GM23338 (cell line): ENCODE results near the gene GALNT1.
"Not testable (repeated sequence)": the region's sequence is repeated elsewhere in the genome, so short reads cannot be mapped to it uniquely, and the experiment has no call there.

ENCODE experiments used
- CREB1 ChIP-seq: fragments of 250-450 bp; sonication (Bioruptor Pico); IDR thresholded peaks from 2 replicates; pipeline ENCODE4 v1.5.0; 2020; ENCODE audit warnings: low read depth, mild to moderate bottlenecking, moderate library complexity
- EZH2 ChIP-seq: fragments of 200-600 bp; sonication (generic); IDR thresholded peaks from one replicate; pipeline ENCODE4 v1.8.0; 2017; ENCODE audit warnings: antibody characterized with exemption, mild to moderate bottlenecking, low read depth; ENCODE audit not compliant: unreplicated experiment
- EZH2phosphoT487 ChIP-seq: fragments of 200-600 bp; sonication (generic); IDR thresholded peaks from one replicate; pipeline ENCODE4 v1.8.1; 2018; ENCODE audit warnings: antibody characterized with exemption; ENCODE audit not compliant: unreplicated experiment
- JUNB ChIP-seq: IDR thresholded peaks from one replicate; pipeline ENCODE4 v1.6.1; 2016; ENCODE audit warnings: antibody characterized with exemption; ENCODE audit not compliant: unreplicated experiment
- POLR2AphosphoS5 ChIP-seq: IDR thresholded peaks from 2 replicates; pipeline ENCODE4 v1.6.1; 2016; ENCODE audit warnings: antibody characterized with exemption, low read depth
- STAT1 ChIP-seq: IDR thresholded peaks from one replicate; pipeline ENCODE4 v1.6.1; 2016; ENCODE audit warnings: antibody characterized with exemption; ENCODE audit not compliant: unreplicated experiment
- ZNF114 ChIP-seq: fragments of 250-450 bp; sonication (Bioruptor Pico); IDR thresholded peaks from 2 replicates; pipeline ENCODE4 v1.5.0; 2020; ENCODE audit warnings: mild to moderate bottlenecking, moderate library complexity
- TF ChIP-seq, protein P1 (sequence below), 2 experiments: fragments of 200-600 bp in 1 of 2; sonication (generic) in 1 of 2; conservative IDR thresholded peaks; 2 replicates each; pipeline versions ENCODE4 v1.5.1 to v1.6.1; 2016 to 2017; ENCODE audit warnings: antibody characterized with exemption in 2 of 2, low read depth in 2 of 2, mild to moderate bottlenecking in 2 of 2, moderate library complexity in 1 of 2
- TF ChIP-seq, protein P2 (sequence below): IDR thresholded peaks from one replicate; pipeline ENCODE4 v1.6.1; 2018; ENCODE audit warnings: antibody characterized with exemption; ENCODE audit not compliant: unreplicated experiment
- TF ChIP-seq, protein P3 (sequence below): fragments of 250-450 bp; sonication (Bioruptor Pico); IDR thresholded peaks from 2 replicates; pipeline ENCODE4 v1.5.0; 2020; ENCODE audit warnings: mild to moderate bottlenecking, moderate library complexity
- TF ChIP-seq, protein P4 (sequence below): IDR thresholded peaks from 2 replicates; pipeline ENCODE4 v1.6.1; 2016; ENCODE audit warnings: antibody characterized with exemption

DNA sequence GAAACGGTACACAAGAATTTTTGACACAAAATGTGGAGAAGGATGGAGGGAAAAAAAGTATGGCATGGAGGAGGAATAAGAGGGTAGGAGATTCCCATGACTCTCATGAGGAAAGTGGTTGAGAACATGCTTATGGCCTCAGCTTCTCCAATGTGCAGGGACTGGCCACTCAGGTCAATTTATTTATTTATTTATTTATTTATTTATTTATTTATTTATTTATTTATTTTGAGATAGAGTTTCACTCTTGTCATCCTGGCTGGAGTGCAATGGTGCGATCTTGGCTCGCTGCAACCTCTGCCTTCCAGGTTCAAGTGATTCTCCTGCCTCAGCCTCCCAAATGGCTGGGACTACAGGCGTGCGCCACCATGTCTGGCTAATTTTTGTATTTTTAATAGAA lies 26.0 kb upstream of the GALNT1 start:
- TF ChIP-seq, protein P1, sequence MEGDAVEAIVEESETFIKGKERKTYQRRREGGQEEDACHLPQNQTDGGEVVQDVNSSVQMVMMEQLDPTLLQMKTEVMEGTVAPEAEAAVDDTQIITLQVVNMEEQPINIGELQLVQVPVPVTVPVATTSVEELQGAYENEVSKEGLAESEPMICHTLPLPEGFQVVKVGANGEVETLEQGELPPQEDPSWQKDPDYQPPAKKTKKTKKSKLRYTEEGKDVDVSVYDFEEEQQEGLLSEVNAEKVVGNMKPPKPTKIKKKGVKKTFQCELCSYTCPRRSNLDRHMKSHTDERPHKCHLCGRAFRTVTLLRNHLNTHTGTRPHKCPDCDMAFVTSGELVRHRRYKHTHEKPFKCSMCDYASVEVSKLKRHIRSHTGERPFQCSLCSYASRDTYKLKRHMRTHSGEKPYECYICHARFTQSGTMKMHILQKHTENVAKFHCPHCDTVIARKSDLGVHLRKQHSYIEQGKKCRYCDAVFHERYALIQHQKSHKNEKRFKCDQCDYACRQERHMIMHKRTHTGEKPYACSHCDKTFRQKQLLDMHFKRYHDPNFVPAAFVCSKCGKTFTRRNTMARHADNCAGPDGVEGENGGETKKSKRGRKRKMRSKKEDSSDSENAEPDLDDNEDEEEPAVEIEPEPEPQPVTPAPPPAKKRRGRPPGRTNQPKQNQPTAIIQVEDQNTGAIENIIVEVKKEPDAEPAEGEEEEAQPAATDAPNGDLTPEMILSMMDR (conservative IDR thresholded peaks at IDR 0.05; ENCODE audit: low read depth in 2 of 2), result not testable (repeated sequence)
- not testable (repeated sequence) for TF ChIP-seq STAT1; EZH2; POLR2AphosphoS5; JUNB; EZH2phosphoT487; CREB1 (CRISPR knock-in tag); ZNF114 (CRISPR knock-in tag)
- TF ChIP-seq, protein P2, sequence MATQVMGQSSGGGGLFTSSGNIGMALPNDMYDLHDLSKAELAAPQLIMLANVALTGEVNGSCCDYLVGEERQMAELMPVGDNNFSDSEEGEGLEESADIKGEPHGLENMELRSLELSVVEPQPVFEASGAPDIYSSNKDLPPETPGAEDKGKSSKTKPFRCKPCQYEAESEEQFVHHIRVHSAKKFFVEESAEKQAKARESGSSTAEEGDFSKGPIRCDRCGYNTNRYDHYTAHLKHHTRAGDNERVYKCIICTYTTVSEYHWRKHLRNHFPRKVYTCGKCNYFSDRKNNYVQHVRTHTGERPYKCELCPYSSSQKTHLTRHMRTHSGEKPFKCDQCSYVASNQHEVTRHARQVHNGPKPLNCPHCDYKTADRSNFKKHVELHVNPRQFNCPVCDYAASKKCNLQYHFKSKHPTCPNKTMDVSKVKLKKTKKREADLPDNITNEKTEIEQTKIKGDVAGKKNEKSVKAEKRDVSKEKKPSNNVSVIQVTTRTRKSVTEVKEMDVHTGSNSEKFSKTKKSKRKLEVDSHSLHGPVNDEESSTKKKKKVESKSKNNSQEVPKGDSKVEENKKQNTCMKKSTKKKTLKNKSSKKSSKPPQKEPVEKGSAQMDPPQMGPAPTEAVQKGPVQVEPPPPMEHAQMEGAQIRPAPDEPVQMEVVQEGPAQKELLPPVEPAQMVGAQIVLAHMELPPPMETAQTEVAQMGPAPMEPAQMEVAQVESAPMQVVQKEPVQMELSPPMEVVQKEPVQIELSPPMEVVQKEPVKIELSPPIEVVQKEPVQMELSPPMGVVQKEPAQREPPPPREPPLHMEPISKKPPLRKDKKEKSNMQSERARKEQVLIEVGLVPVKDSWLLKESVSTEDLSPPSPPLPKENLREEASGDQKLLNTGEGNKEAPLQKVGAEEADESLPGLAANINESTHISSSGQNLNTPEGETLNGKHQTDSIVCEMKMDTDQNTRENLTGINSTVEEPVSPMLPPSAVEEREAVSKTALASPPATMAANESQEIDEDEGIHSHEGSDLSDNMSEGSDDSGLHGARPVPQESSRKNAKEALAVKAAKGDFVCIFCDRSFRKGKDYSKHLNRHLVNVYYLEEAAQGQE, result not testable (repeated sequence)
- TF ChIP-seq, protein P3, sequence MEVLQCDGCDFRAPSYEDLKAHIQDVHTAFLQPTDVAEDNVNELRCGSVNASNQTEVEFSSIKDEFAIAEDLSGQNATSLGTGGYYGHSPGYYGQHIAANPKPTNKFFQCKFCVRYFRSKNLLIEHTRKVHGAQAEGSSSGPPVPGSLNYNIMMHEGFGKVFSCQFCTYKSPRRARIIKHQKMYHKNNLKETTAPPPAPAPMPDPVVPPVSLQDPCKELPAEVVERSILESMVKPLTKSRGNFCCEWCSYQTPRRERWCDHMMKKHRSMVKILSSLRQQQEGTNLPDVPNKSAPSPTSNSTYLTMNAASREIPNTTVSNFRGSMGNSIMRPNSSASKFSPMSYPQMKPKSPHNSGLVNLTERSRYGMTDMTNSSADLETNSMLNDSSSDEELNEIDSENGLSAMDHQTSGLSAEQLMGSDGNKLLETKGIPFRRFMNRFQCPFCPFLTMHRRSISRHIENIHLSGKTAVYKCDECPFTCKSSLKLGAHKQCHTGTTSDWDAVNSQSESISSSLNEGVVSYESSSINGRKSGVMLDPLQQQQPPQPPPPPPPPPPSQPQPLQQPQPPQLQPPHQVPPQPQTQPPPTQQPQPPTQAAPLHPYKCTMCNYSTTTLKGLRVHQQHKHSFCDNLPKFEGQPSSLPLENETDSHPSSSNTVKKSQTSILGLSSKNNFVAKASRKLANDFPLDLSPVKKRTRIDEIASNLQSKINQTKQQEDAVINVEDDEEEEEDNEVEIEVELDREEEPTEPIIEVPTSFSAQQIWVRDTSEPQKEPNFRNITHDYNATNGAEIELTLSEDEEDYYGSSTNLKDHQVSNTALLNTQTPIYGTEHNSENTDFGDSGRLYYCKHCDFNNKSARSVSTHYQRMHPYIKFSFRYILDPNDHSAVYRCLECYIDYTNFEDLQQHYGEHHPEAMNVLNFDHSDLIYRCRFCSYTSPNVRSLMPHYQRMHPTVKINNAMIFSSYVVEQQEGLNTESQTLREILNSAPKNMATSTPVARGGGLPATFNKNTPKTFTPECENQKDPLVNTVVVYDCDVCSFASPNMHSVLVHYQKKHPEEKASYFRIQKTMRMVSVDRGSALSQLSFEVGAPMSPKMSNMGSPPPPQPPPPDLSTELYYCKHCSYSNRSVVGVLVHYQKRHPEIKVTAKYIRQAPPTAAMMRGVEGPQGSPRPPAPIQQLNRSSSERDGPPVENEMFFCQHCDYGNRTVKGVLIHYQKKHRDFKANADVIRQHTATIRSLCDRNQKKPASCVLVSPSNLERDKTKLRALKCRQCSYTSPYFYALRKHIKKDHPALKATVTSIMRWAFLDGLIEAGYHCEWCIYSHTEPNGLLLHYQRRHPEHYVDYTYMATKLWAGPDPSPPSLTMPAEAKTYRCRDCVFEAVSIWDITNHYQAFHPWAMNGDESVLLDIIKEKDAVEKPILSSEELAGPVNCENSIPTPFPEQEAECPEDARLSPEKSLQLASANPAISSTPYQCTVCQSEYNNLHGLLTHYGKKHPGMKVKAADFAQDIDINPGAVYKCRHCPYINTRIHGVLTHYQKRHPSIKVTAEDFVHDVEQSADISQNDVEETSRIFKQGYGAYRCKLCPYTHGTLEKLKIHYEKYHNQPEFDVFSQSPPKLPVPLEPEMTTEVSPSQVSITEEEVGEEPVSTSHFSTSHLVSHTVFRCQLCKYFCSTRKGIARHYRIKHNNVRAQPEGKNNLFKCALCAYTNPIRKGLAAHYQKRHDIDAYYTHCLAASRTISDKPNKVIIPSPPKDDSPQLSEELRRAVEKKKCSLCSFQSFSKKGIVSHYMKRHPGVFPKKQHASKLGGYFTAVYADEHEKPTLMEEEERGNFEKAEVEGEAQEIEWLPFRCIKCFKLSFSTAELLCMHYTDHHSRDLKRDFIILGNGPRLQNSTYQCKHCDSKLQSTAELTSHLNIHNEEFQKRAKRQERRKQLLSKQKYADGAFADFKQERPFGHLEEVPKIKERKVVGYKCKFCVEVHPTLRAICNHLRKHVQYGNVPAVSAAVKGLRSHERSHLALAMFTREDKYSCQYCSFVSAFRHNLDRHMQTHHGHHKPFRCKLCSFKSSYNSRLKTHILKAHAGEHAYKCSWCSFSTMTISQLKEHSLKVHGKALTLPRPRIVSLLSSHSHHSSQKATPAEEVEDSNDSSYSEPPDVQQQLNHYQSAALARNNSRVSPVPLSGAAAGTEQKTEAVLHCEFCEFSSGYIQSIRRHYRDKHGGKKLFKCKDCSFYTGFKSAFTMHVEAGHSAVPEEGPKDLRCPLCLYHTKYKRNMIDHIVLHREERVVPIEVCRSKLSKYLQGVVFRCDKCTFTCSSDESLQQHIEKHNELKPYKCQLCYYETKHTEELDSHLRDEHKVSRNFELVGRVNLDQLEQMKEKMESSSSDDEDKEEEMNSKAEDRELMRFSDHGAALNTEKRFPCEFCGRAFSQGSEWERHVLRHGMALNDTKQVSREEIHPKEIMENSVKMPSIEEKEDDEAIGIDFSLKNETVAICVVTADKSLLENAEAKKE (CRISPR knock-in tag), result not testable (repeated sequence)
- TF ChIP-seq, protein P4, sequence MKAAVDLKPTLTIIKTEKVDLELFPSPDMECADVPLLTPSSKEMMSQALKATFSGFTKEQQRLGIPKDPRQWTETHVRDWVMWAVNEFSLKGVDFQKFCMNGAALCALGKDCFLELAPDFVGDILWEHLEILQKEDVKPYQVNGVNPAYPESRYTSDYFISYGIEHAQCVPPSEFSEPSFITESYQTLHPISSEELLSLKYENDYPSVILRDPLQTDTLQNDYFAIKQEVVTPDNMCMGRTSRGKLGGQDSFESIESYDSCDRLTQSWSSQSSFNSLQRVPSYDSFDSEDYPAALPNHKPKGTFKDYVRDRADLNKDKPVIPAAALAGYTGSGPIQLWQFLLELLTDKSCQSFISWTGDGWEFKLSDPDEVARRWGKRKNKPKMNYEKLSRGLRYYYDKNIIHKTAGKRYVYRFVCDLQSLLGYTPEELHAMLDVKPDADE, result not testable (repeated sequence)
